ENCODE results near the gene KRT3.

DNA sequence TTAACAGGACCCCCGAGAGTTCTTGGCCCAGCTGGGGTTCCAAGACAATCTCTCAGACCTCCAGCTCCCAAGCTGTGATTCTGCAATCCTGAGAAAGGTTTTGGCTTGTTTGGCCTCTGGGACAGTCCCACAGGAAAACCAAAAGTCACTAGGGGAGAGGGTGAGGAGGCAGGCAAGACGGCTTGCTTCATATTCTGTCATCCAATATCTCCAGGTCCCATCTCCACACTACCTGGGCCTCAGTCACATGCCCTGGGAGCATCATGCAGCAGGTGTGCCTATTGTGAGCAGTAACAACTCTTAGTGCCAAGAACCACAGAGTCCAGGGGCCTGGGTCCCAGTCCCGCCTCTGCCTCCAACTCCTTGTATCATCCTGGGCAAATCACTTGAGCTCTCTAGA, 36.5 kb upstream of the KRT3 start:
- TF ChIP-seq POLR2AphosphoS5 (IDR thresholded peaks at IDR 0.05) (no peak), POLR2A (IDR thresholded peaks at IDR 0.05; ENCODE audit: low read depth) (no peak), EP300 (IDR thresholded peaks at IDR 0.05) (no peak)
- TF ChIP-seq, protein P1, sequence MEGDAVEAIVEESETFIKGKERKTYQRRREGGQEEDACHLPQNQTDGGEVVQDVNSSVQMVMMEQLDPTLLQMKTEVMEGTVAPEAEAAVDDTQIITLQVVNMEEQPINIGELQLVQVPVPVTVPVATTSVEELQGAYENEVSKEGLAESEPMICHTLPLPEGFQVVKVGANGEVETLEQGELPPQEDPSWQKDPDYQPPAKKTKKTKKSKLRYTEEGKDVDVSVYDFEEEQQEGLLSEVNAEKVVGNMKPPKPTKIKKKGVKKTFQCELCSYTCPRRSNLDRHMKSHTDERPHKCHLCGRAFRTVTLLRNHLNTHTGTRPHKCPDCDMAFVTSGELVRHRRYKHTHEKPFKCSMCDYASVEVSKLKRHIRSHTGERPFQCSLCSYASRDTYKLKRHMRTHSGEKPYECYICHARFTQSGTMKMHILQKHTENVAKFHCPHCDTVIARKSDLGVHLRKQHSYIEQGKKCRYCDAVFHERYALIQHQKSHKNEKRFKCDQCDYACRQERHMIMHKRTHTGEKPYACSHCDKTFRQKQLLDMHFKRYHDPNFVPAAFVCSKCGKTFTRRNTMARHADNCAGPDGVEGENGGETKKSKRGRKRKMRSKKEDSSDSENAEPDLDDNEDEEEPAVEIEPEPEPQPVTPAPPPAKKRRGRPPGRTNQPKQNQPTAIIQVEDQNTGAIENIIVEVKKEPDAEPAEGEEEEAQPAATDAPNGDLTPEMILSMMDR (IDR thresholded peaks at IDR 0.05), result no peak
